ENCODE results near the gene CHCHD3. TPM values are rescaled to one million over a fixed set of nuclear protein-coding genes. Genes with fewer than 3 reads are reported as not detected.

Gene CHCHD3
- total and polyA plus RNA-seq, 9 of the 15 experiments (the other 6 are each of a cell fraction or from before 2014, with no cell fraction given): 66.2 to 279 (median 204) TPM

DNA sequence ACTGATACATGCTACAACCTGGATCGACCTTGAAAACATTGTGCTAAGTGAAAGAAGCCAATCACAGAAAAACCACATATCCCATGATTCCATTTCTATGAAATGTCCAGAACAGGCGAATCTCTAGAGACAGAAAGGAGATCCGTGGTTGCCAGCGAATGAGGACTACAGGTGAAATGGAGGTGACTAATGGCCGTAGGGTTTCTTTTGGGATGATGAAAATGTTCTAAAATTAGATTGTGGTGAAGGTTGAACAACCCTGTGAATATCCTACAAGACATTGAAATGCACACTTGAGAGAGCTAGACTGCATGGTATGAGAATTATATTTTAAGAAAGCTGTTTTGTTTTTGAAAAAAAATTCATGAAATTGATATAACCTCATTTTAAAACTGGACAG, 317.1 kb downstream of the CHCHD3 start (continued):
- TF ChIP-seq, protein P1, sequence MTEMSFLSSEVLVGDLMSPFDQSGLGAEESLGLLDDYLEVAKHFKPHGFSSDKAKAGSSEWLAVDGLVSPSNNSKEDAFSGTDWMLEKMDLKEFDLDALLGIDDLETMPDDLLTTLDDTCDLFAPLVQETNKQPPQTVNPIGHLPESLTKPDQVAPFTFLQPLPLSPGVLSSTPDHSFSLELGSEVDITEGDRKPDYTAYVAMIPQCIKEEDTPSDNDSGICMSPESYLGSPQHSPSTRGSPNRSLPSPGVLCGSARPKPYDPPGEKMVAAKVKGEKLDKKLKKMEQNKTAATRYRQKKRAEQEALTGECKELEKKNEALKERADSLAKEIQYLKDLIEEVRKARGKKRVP (CRISPR knock-in tag; IDR thresholded peaks at IDR 0.05): no peak
- TF ChIP-seq EGR1 (conservative IDR thresholded peaks at IDR 0.05) (no peak), KLF10 (CRISPR knock-in tag; IDR thresholded peaks at IDR 0.05) (no peak), CBX2 (IDR thresholded peaks at IDR 0.05; ENCODE audit: insufficient read depth, low read length, poor library complexity, severe bottlenecking) (no peak)
- TF ChIP-seq, protein P2, sequence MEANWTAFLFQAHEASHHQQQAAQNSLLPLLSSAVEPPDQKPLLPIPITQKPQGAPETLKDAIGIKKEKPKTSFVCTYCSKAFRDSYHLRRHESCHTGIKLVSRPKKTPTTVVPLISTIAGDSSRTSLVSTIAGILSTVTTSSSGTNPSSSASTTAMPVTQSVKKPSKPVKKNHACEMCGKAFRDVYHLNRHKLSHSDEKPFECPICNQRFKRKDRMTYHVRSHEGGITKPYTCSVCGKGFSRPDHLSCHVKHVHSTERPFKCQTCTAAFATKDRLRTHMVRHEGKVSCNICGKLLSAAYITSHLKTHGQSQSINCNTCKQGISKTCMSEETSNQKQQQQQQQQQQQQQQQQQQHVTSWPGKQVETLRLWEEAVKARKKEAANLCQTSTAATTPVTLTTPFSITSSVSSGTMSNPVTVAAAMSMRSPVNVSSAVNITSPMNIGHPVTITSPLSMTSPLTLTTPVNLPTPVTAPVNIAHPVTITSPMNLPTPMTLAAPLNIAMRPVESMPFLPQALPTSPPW (CRISPR knock-in tag; IDR thresholded peaks at IDR 0.05): no peak

DNA sequence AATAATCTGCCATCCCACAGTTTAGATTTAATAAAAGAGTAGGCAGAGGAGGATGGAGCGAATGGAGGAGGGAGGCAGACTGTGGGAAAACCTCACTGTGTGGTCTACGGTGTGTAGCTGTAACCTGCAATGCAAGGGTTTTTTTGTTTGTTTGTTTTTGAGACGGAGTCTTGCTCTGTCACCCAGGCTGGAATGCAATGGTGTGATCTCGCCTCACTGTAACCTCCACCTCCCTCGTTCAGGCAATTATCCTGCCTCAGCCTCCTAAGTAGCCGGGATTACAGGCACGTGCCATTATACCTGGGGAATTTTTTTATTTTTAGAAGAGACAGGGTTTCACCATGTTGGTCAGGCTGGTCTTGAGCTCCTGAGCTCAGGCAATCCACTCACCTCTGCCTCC, 321.0 kb downstream of the CHCHD3 start:
- DNase-seq (ENCODE audit: extremely low read depth in 1 of 4, low spot score in 3 of 4) (no peak), FAIRE-seq (no peak), ATAC-seq (no peak)
- intact Hi-C loops (cut with micrococcal nuclease) (no loop called here), in situ Hi-C loops (cut with MboI) (no loop called here)
- no TSS peak for BruUV-seq (replicated peaks)
- WGBS (ENCODE audit: insufficient coverage, low coverage, missing lambda C conversion rate): 9% methylated on average over 7 of the region's 7 CpGs
- H3K9ac ChIP-seq (ENCODE audit: insufficient read depth in 1 of 2, low read depth in 2 of 2, low read length in 2 of 2): no peak overlapping the region
- H2AFZ ChIP-seq (ENCODE audit: low read depth, low read length): no peak overlapping the region
- no peaks in the 10 kb centered on the region for H3K79me2 ChIP-seq (ENCODE audit: control insufficient read depth, insufficient read depth, low read length)
- H3K27ac ChIP-seq (ENCODE audit: extremely low read depth, low read depth, low read length): no peak overlapping the region
- H4K20me1 ChIP-seq (replicated peaks; ENCODE audit: control insufficient read depth, insufficient read depth, low read length): no peaks in the 10 kb centered on the region; the same call in 1 of the 2 replicates
- no peaks in the 10 kb centered on the region for H3K9me3 ChIP-seq (replicated peaks; ENCODE audit: control insufficient read depth, insufficient read depth, low read depth, low read length)
- ChIA-PET CTCF (ENCODE audit: low intra/inter-chr PET ratio) (no interaction called here), POLR2A (no interaction called here)
- TF ChIP-seq TRIM28 (IDR thresholded peaks at IDR 0.05) (no peak), ILK (tag; IDR thresholded peaks at IDR 0.05; ENCODE audit: borderline replicate concordance, low read depth) (no peak), IFI16 (CRISPR knock-in tag; IDR thresholded peaks at IDR 0.05) (no peak), FOXA3 (CRISPR knock-in tag; conservative IDR thresholded peaks at IDR 0.05 in 1 of 2, IDR thresholded peaks at IDR 0.05 in 1 of 2) (no peak), ZNF75A (CRISPR knock-in tag; IDR thresholded peaks at IDR 0.05) (peak; percentile 33; the same call in 1 of the 2 replicates)
- TF ChIP-seq, protein P3, sequence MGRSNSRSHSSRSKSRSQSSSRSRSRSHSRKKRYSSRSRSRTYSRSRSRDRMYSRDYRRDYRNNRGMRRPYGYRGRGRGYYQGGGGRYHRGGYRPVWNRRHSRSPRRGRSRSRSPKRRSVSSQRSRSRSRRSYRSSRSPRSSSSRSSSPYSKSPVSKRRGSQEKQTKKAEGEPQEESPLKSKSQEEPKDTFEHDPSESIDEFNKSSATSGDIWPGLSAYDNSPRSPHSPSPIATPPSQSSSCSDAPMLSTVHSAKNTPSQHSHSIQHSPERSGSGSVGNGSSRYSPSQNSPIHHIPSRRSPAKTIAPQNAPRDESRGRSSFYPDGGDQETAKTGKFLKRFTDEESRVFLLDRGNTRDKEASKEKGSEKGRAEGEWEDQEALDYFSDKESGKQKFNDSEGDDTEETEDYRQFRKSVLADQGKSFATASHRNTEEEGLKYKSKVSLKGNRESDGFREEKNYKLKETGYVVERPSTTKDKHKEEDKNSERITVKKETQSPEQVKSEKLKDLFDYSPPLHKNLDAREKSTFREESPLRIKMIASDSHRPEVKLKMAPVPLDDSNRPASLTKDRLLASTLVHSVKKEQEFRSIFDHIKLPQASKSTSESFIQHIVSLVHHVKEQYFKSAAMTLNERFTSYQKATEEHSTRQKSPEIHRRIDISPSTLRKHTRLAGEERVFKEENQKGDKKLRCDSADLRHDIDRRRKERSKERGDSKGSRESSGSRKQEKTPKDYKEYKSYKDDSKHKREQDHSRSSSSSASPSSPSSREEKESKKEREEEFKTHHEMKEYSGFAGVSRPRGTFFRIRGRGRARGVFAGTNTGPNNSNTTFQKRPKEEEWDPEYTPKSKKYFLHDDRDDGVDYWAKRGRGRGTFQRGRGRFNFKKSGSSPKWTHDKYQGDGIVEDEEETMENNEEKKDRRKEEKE (IDR thresholded peaks at IDR 0.05; ENCODE audit: borderline replicate concordance in 1 of 2, control insufficient read depth in 1 of 2, low read depth in 2 of 2, low read length in 1 of 2): no peak
- TF ChIP-seq, protein P4, sequence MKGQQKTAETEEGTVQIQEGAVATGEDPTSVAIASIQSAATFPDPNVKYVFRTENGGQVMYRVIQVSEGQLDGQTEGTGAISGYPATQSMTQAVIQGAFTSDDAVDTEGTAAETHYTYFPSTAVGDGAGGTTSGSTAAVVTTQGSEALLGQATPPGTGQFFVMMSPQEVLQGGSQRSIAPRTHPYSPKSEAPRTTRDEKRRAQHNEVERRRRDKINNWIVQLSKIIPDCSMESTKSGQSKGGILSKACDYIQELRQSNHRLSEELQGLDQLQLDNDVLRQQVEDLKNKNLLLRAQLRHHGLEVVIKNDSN (CRISPR knock-in tag; IDR thresholded peaks at IDR 0.05): no peak
- H3K4me2 ChIP-seq (ENCODE audit: insufficient read depth, low read length): no peak overlapping the region
- peaks cover 30 to 62% of the 10 kb centered on the region in 2 experiments for H3K27me3 ChIP-seq (ENCODE audit: control insufficient read depth in 2 of 2, insufficient read depth in 2 of 2, low read length in 2 of 2)
- H3K4me3 ChIP-seq: no peak overlapping the region
- peaks cover 0 to 4% of the 10 kb centered on the region in 2 experiments; a peak in 1 of 5 replicates for H3K4me1 ChIP-seq (replicated peaks in 1 of 2; ENCODE audit: control insufficient read depth in 2 of 2, insufficient read depth in 2 of 2, low read length in 2 of 2)
- no peaks in the 10 kb centered on the region for H3K36me3 ChIP-seq (ENCODE audit: control insufficient read depth, insufficient read depth, low read length)
- no peaks in the 10 kb centered on the region for H3K9me1 ChIP-seq (ENCODE audit: control insufficient read depth, insufficient read depth, low read length)

Measured in K562 (cell line).